Smooth muscle cell of the brain vasculature (primary cell): ENCODE data around the gene CPEB4.

ENCODE experiments used
- DNase-seq: peaks from one replicate; pipeline ENCODE4 v3.0.0-alpha.2; 2012; ENCODE audit warnings: low read depth, low spot score

Gene CPEB4

GRCh38 chr5:173884402-173885053, 3.6 kb upstream of the CPEB4 start:
- DNase-seq, result no peak

- no peak for DNase-seq
Observed at GRCh38 chr5:173885054-173885443, 3.1 kb upstream of the CPEB4 start.

- DNase-seq, result no peak
Observed at GRCh38 chr5:173885475-173886010, 2.6 kb upstream of the CPEB4 start.

GRCh38 chr5:173886150-173886549, 2.0 kb upstream of the CPEB4 start:
- no peak for DNase-seq

GRCh38 chr5:173888473-173889131, 453 bp downstream of the CPEB4 start:
- DNase-seq, result no peak

GRCh38 chr5:173890195-173890991, 2.2 kb downstream of the CPEB4 start:
- DNase-seq, result no peak

- DNase-seq, result no peak
Observed at GRCh38 chr5:173891308-173892116, 3.4 kb downstream of the CPEB4 start.

GRCh38 chr5:173893192-173893561, 5.0 kb downstream of the CPEB4 start:
- DNase-seq, result no peak

GRCh38 chr5:173895401-173896165, 7.4 kb downstream of the CPEB4 start:
- DNase-seq, result no peak

- DNase-seq, result no peak
Observed at GRCh38 chr5:173896631-173897030, 8.5 kb downstream of the CPEB4 start.

- DNase-seq, result no peak
Observed at GRCh38 chr5:173901705-173902104, 13.6 kb downstream of the CPEB4 start.

GRCh38 chr5:173902334-173902733, 14.2 kb downstream of the CPEB4 start:
- no peak for DNase-seq

GRCh38 chr5:173902743-173903142, 14.6 kb downstream of the CPEB4 start:
- DNase-seq, result no peak

GRCh38 chr5:173903396-173904140, 15.4 kb downstream of the CPEB4 start:
- no peak for DNase-seq

GRCh38 chr5:173904151-173904550, 16.0 kb downstream of the CPEB4 start:
- DNase-seq, result no peak

- DNase-seq, result no peak
Observed at GRCh38 chr5:173907284-173907683, 19.1 kb downstream of the CPEB4 start.

- no peak for DNase-seq
Observed at GRCh38 chr5:173907686-173908371, 19.7 kb downstream of the CPEB4 start.

- DNase-seq, result no peak
Observed at GRCh38 chr5:173909199-173909598, 21.1 kb downstream of the CPEB4 start.

- DNase-seq, result no peak
Observed at GRCh38 chr5:173910215-173910614, 22.1 kb downstream of the CPEB4 start.

GRCh38 chr5:173911623-173912022, 23.5 kb downstream of the CPEB4 start:
- DNase-seq, result no peak
